Liver (tissue), 3 donors: ENCODE measurements around the gene FBXW5.

Experiments used
- CTCF ChIP-seq: fragments of 150-350 bp; IDR thresholded peaks from 2 replicates; pipeline ENCODE4 v1.5.1; 2017; ENCODE audit warnings: improper control_type of control experiment, low read depth, low read length; ENCODE audit not compliant: missing input control
- EGR1 ChIP-seq, 2 donors: IDR thresholded peaks; 2 replicates each; pipeline ENCODE4 v1.6.1; 2016 to 2018; ENCODE audit warnings: antibody characterized with exemption in 2 of 2, low read depth in 2 of 2
- FOXA1 ChIP-seq: IDR thresholded peaks from 2 replicates; pipeline ENCODE4 v1.6.1; 2016; ENCODE audit warnings: antibody characterized with exemption
- HNF4G ChIP-seq: IDR thresholded peaks from 2 replicates; pipeline ENCODE4 v1.6.1; 2016; ENCODE audit warnings: antibody characterized with exemption
- JUND ChIP-seq, 2 donors: IDR thresholded peaks; 2 replicates each; pipeline ENCODE4 v1.6.1; 2016; ENCODE audit warnings: antibody characterized with exemption in 2 of 2
- NR2F2 ChIP-seq: IDR thresholded peaks from 2 replicates; pipeline ENCODE4 v1.6.1; 2016; ENCODE audit warnings: antibody characterized with exemption
- RAD21 ChIP-seq, 2 donors: IDR thresholded peaks; 2 replicates each; pipeline ENCODE4 v1.6.1; 2016; ENCODE audit warnings: antibody characterized with exemption in 2 of 2, mild to moderate bottlenecking in 2 of 2
- RXRA ChIP-seq, 2 donors: IDR thresholded peaks; 2 replicates each; pipeline ENCODE4 v1.6.1; 2017 to 2018; ENCODE audit warnings: antibody characterized with exemption in 2 of 2, mild to moderate bottlenecking in 1 of 2
- SP1 ChIP-seq: IDR thresholded peaks from 2 replicates; pipeline ENCODE4 v1.6.1; 2018; ENCODE audit warnings: antibody characterized with exemption, mild to moderate bottlenecking
- TAF1 ChIP-seq: conservative IDR thresholded peaks from 2 replicates; pipeline ENCODE4 v1.6.1; 2016; ENCODE audit warnings: antibody characterized with exemption, mild to moderate bottlenecking
- YY1 ChIP-seq: IDR thresholded peaks from 2 replicates; pipeline ENCODE4 v1.6.1; 2016; ENCODE audit warnings: antibody characterized with exemption, mild to moderate bottlenecking
- ZBTB33 ChIP-seq: IDR thresholded peaks from 2 replicates; pipeline ENCODE4 v1.6.1; 2016; ENCODE audit warnings: antibody characterized with exemption
- TF ChIP-seq, protein P1 (sequence below): IDR thresholded peaks from 2 replicates; pipeline ENCODE4 v1.6.1; 2016; ENCODE audit warnings: antibody characterized with exemption, mild to moderate bottlenecking
- TF ChIP-seq, protein P2 (sequence below): IDR thresholded peaks from 2 replicates; pipeline ENCODE4 v1.6.1; 2016; ENCODE audit warnings: antibody characterized with exemption
- donor health status: healthy.
- donor health status: healthy.

DNA sequence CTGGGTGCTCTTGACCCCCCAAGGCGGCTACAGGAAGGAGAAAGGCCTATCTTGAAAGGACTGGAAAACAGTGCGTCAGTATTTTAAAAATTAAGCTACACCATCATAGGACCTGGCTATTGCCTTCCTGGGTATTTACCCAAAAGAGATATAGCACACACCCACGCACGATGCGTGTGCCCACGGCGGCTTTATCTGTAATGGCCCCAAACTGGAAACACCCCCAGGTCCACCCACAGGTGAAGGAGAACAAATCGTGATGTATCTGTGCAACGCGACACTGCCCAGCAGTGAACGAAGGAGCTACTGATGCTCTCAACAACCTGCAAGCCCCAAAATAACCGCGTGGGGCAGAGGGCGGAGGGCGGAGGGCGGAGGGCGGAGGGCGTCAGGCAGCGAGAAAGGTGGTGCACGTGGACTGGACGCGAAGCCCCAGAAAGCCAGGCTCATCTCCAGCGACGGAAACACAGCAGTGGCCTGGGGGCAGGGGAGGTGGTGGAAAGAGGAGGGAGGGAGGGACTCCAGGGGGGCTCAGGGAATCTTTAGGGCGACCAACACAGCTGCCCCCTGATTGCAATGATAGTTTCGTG lies 20.4 kb upstream of the FBXW5 start:
- TF ChIP-seq CTCF (no peak), RXRA (IDR thresholded peaks at IDR 0.05) (no peak), YY1 (no peak), SP1 (no peak), EGR1 (IDR thresholded peaks at IDR 0.05; ENCODE audit: low read depth in 2 of 2) (no peak), NR2F2 (no peak), TAF1 (no peak), JUND (IDR thresholded peaks at IDR 0.05) (no peak), RAD21 (IDR thresholded peaks at IDR 0.05) (no peak), ZBTB33 (no peak), FOXA1 (no peak), HNF4G (no peak)
- TF ChIP-seq, protein P1, sequence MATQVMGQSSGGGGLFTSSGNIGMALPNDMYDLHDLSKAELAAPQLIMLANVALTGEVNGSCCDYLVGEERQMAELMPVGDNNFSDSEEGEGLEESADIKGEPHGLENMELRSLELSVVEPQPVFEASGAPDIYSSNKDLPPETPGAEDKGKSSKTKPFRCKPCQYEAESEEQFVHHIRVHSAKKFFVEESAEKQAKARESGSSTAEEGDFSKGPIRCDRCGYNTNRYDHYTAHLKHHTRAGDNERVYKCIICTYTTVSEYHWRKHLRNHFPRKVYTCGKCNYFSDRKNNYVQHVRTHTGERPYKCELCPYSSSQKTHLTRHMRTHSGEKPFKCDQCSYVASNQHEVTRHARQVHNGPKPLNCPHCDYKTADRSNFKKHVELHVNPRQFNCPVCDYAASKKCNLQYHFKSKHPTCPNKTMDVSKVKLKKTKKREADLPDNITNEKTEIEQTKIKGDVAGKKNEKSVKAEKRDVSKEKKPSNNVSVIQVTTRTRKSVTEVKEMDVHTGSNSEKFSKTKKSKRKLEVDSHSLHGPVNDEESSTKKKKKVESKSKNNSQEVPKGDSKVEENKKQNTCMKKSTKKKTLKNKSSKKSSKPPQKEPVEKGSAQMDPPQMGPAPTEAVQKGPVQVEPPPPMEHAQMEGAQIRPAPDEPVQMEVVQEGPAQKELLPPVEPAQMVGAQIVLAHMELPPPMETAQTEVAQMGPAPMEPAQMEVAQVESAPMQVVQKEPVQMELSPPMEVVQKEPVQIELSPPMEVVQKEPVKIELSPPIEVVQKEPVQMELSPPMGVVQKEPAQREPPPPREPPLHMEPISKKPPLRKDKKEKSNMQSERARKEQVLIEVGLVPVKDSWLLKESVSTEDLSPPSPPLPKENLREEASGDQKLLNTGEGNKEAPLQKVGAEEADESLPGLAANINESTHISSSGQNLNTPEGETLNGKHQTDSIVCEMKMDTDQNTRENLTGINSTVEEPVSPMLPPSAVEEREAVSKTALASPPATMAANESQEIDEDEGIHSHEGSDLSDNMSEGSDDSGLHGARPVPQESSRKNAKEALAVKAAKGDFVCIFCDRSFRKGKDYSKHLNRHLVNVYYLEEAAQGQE, result no peak
- TF ChIP-seq, protein P2, sequence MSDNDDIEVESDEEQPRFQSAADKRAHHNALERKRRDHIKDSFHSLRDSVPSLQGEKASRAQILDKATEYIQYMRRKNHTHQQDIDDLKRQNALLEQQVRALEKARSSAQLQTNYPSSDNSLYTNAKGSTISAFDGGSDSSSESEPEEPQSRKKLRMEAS, result no peak
